ENCODE data around the gene ELP4.

DNA sequence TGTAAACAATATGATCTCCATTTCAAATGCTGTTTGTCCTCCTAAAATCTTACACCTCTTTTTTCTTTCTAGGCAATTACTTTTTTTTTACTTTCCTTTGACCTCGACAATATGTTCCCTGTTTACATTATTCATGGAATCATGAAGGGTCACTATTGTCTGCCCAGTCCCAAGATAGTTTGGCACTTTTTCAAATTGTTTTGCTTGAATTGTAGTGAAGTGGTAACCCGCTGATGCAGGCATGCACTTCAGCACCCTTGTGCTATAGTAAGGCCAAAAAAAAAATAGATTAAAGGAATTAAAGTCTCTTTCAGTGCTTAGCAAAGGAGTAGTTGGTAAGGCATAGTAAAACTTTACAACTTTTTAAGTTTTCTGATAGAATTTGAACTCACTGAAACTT, 210.7 kb downstream of the ELP4 start:
- TF ChIP-seq, protein P1, sequence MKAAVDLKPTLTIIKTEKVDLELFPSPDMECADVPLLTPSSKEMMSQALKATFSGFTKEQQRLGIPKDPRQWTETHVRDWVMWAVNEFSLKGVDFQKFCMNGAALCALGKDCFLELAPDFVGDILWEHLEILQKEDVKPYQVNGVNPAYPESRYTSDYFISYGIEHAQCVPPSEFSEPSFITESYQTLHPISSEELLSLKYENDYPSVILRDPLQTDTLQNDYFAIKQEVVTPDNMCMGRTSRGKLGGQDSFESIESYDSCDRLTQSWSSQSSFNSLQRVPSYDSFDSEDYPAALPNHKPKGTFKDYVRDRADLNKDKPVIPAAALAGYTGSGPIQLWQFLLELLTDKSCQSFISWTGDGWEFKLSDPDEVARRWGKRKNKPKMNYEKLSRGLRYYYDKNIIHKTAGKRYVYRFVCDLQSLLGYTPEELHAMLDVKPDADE (IDR thresholded peaks at IDR 0.05) = no peak
- TF ChIP-seq EZH2phosphoT487 (IDR thresholded peaks at IDR 0.05; ENCODE audit: unreplicated experiment) (no peak), EZH2 (IDR thresholded peaks at IDR 0.05; ENCODE audit: low read depth, unreplicated experiment) (no peak), CREB1 (CRISPR knock-in tag; IDR thresholded peaks at IDR 0.05; ENCODE audit: low read depth) (no peak), POLR2AphosphoS5 (IDR thresholded peaks at IDR 0.05; ENCODE audit: low read depth) (no peak), ZNF114 (CRISPR knock-in tag; IDR thresholded peaks at IDR 0.05) (no peak)
- TF ChIP-seq, protein P2, sequence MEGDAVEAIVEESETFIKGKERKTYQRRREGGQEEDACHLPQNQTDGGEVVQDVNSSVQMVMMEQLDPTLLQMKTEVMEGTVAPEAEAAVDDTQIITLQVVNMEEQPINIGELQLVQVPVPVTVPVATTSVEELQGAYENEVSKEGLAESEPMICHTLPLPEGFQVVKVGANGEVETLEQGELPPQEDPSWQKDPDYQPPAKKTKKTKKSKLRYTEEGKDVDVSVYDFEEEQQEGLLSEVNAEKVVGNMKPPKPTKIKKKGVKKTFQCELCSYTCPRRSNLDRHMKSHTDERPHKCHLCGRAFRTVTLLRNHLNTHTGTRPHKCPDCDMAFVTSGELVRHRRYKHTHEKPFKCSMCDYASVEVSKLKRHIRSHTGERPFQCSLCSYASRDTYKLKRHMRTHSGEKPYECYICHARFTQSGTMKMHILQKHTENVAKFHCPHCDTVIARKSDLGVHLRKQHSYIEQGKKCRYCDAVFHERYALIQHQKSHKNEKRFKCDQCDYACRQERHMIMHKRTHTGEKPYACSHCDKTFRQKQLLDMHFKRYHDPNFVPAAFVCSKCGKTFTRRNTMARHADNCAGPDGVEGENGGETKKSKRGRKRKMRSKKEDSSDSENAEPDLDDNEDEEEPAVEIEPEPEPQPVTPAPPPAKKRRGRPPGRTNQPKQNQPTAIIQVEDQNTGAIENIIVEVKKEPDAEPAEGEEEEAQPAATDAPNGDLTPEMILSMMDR (conservative IDR thresholded peaks at IDR 0.05; ENCODE audit: low read depth in 2 of 2) = no peak
- TF ChIP-seq, protein P3, sequence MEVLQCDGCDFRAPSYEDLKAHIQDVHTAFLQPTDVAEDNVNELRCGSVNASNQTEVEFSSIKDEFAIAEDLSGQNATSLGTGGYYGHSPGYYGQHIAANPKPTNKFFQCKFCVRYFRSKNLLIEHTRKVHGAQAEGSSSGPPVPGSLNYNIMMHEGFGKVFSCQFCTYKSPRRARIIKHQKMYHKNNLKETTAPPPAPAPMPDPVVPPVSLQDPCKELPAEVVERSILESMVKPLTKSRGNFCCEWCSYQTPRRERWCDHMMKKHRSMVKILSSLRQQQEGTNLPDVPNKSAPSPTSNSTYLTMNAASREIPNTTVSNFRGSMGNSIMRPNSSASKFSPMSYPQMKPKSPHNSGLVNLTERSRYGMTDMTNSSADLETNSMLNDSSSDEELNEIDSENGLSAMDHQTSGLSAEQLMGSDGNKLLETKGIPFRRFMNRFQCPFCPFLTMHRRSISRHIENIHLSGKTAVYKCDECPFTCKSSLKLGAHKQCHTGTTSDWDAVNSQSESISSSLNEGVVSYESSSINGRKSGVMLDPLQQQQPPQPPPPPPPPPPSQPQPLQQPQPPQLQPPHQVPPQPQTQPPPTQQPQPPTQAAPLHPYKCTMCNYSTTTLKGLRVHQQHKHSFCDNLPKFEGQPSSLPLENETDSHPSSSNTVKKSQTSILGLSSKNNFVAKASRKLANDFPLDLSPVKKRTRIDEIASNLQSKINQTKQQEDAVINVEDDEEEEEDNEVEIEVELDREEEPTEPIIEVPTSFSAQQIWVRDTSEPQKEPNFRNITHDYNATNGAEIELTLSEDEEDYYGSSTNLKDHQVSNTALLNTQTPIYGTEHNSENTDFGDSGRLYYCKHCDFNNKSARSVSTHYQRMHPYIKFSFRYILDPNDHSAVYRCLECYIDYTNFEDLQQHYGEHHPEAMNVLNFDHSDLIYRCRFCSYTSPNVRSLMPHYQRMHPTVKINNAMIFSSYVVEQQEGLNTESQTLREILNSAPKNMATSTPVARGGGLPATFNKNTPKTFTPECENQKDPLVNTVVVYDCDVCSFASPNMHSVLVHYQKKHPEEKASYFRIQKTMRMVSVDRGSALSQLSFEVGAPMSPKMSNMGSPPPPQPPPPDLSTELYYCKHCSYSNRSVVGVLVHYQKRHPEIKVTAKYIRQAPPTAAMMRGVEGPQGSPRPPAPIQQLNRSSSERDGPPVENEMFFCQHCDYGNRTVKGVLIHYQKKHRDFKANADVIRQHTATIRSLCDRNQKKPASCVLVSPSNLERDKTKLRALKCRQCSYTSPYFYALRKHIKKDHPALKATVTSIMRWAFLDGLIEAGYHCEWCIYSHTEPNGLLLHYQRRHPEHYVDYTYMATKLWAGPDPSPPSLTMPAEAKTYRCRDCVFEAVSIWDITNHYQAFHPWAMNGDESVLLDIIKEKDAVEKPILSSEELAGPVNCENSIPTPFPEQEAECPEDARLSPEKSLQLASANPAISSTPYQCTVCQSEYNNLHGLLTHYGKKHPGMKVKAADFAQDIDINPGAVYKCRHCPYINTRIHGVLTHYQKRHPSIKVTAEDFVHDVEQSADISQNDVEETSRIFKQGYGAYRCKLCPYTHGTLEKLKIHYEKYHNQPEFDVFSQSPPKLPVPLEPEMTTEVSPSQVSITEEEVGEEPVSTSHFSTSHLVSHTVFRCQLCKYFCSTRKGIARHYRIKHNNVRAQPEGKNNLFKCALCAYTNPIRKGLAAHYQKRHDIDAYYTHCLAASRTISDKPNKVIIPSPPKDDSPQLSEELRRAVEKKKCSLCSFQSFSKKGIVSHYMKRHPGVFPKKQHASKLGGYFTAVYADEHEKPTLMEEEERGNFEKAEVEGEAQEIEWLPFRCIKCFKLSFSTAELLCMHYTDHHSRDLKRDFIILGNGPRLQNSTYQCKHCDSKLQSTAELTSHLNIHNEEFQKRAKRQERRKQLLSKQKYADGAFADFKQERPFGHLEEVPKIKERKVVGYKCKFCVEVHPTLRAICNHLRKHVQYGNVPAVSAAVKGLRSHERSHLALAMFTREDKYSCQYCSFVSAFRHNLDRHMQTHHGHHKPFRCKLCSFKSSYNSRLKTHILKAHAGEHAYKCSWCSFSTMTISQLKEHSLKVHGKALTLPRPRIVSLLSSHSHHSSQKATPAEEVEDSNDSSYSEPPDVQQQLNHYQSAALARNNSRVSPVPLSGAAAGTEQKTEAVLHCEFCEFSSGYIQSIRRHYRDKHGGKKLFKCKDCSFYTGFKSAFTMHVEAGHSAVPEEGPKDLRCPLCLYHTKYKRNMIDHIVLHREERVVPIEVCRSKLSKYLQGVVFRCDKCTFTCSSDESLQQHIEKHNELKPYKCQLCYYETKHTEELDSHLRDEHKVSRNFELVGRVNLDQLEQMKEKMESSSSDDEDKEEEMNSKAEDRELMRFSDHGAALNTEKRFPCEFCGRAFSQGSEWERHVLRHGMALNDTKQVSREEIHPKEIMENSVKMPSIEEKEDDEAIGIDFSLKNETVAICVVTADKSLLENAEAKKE (CRISPR knock-in tag; IDR thresholded peaks at IDR 0.05) = no peak
- TF ChIP-seq, protein P4, sequence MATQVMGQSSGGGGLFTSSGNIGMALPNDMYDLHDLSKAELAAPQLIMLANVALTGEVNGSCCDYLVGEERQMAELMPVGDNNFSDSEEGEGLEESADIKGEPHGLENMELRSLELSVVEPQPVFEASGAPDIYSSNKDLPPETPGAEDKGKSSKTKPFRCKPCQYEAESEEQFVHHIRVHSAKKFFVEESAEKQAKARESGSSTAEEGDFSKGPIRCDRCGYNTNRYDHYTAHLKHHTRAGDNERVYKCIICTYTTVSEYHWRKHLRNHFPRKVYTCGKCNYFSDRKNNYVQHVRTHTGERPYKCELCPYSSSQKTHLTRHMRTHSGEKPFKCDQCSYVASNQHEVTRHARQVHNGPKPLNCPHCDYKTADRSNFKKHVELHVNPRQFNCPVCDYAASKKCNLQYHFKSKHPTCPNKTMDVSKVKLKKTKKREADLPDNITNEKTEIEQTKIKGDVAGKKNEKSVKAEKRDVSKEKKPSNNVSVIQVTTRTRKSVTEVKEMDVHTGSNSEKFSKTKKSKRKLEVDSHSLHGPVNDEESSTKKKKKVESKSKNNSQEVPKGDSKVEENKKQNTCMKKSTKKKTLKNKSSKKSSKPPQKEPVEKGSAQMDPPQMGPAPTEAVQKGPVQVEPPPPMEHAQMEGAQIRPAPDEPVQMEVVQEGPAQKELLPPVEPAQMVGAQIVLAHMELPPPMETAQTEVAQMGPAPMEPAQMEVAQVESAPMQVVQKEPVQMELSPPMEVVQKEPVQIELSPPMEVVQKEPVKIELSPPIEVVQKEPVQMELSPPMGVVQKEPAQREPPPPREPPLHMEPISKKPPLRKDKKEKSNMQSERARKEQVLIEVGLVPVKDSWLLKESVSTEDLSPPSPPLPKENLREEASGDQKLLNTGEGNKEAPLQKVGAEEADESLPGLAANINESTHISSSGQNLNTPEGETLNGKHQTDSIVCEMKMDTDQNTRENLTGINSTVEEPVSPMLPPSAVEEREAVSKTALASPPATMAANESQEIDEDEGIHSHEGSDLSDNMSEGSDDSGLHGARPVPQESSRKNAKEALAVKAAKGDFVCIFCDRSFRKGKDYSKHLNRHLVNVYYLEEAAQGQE (IDR thresholded peaks at IDR 0.05; ENCODE audit: unreplicated experiment) = no peak
